H1 (cell line): ENCODE measurements around the gene LCN9. TPM values are rescaled to one million over a fixed set of nuclear protein-coding genes. Genes with fewer than 3 reads are reported as not detected.
A peak's percentile ranks its signal among the peaks of the same experiment; 100 is the strongest.

Source experiments
- CTCF ChIA-PET: fragments of 300-600 bp; sonication (Branson Sonifier 250); formaldehyde crosslinking; loops from one replicate; lab custom pipeline; 2021; ENCODE audit not compliant: partially characterized antibody; lab: Charles Lee
- POLR2A ChIA-PET: fragments of 300-600 bp; sonication (Branson Sonifier 250); formaldehyde crosslinking; loops from one replicate; lab custom pipeline; 2021; ENCODE audit warnings: inconsistent platforms; ENCODE audit not compliant: partially characterized antibody; lab: Charles Lee
- DNase-seq, 2 experiments: peaks; one replicate each; pipeline versions ENCODE4 v3.0.0 to v3.0.0-alpha.2; 2010 to 2022; ENCODE audit warnings: low spot score in 2 of 2, low read depth in 1 of 2, mixed read lengths in 1 of 2
- FAIRE-seq: peaks from 2 replicates; lab custom pipeline; 2011; peaks lifted over from hg19 to GRCh38; lab: Jason Lieb, UNC
- H2AFZ ChIP-seq: 2 replicates; pipeline ENCODE4 v1.8.1; 2012; ENCODE audit warnings: low read length, inconsistent platforms
- H2AK5ac ChIP-seq: 2 replicates; pipeline ENCODE4 v1.6.1; 2013; ENCODE audit warnings: low read depth, low read length
- H2BK120ac ChIP-seq: replicated peaks from 2 replicates; pipeline ENCODE3; 2013; ENCODE audit warnings: low read depth, low read length, inconsistent platforms
- H2BK12ac ChIP-seq: 2 replicates; pipeline ENCODE4 v1.6.1; 2013; ENCODE audit warnings: low read depth, low read length
- H2BK15ac ChIP-seq: 2 replicates; pipeline ENCODE4 v1.6.1; 2013; ENCODE audit warnings: low read length
- H2BK20ac ChIP-seq: 2 replicates; pipeline ENCODE4 v1.6.1; 2013; ENCODE audit warnings: low read length
- H2BK5ac ChIP-seq: 2 replicates; pipeline ENCODE4 v1.6.1; 2013; ENCODE audit warnings: low read depth, low read length
- H3K14ac ChIP-seq: 2 replicates; pipeline ENCODE4 v1.6.1; 2013; ENCODE audit warnings: inconsistent platforms; ENCODE audit not compliant: insufficient read length
- H3K18ac ChIP-seq: 2 replicates; pipeline ENCODE4 v1.6.1; 2013; ENCODE audit warnings: low read length; ENCODE audit errors: extremely low read depth
- H3K23ac ChIP-seq: 2 replicates; pipeline ENCODE4 v1.6.1; 2013; ENCODE audit warnings: inconsistent platforms; ENCODE audit not compliant: insufficient read length
- H3K23me2 ChIP-seq: 2 replicates; pipeline ENCODE4 v1.6.1; 2013; ENCODE audit warnings: low read depth, low read length
- H3K27ac ChIP-seq: 2 replicates; pipeline ENCODE4 v1.6.1; 2011; ENCODE audit warnings: low read depth, low read length, inconsistent platforms
- H3K27me3 ChIP-seq, 4 experiments: replicated peaks in 1 of 4; 1 replicate in 1 of 4; 2 replicates in 3 of 4; pipeline versions ENCODE4 v1.6.1 to v1.8.1; 2011 to 2013; ENCODE audit warnings: low read length in 3 of 4, mild to moderate bottlenecking in 3 of 4, inconsistent platforms in 2 of 4, mixed read lengths in 2 of 4, moderate library complexity in 1 of 4; ENCODE audit not compliant: control insufficient read depth in 3 of 4, insufficient read depth in 3 of 4; ENCODE audit errors: extremely low read depth in 1 of 4
- H3K36me3 ChIP-seq, 4 experiments: 2 replicates each; pipeline versions ENCODE4 v1.6.1 to v1.8.1; 2011 to 2013; ENCODE audit warnings: mild to moderate bottlenecking in 4 of 4, low read length in 3 of 4, moderate library complexity in 2 of 4, control low read depth in 1 of 4, inconsistent platforms in 1 of 4; ENCODE audit not compliant: insufficient read depth in 4 of 4, control insufficient read depth in 2 of 4
- H3K4ac ChIP-seq: replicated peaks from 2 replicates; pipeline ENCODE3; 2013; ENCODE audit warnings: low read length, low read depth, mixed read lengths, inconsistent platforms; ENCODE audit not compliant: insufficient read length
- H3K4me1 ChIP-seq, 4 experiments: replicated peaks in 1 of 4; 1 replicate in 1 of 4; 2 replicates in 3 of 4; pipeline versions ENCODE4 v1.6.1 to v1.8.1; 2011 to 2013; ENCODE audit warnings: low read length in 3 of 4, inconsistent platforms in 2 of 4, mixed read lengths in 1 of 4; ENCODE audit not compliant: insufficient read depth in 4 of 4, control insufficient read depth in 3 of 4
- H3K4me2 ChIP-seq, 2 experiments: 2 replicates each; pipeline versions ENCODE4 v1.6.1 to v1.8.1; 2011 to 2013; ENCODE audit warnings: low read depth in 2 of 2, low read length in 2 of 2, control low read depth in 1 of 2, inconsistent platforms in 1 of 2, mild to moderate bottlenecking in 1 of 2; ENCODE audit not compliant: insufficient read depth in 1 of 2
- H3K4me3 ChIP-seq, 4 experiments: fragments of 200-600, 300-600 bp in 1 of 4; sonication (generic), shearing (Covaris generic), sonication (Bioruptor Twin) in 1 of 4; 2 replicates each; pipeline versions ENCODE4 v1.5.1 to v1.8.1; 2011 to 2016; ENCODE audit warnings: low read length in 4 of 4, low read depth in 3 of 4, control low read depth in 2 of 4, inconsistent platforms in 2 of 4, mild to moderate bottlenecking in 2 of 4, mixed read lengths in 1 of 4, moderate library complexity in 1 of 4; ENCODE audit not compliant: insufficient read depth in 2 of 4; ENCODE audit errors: extremely low read depth in 1 of 4
- H3K56ac ChIP-seq: replicated peaks from 2 replicates; pipeline ENCODE3; 2013; ENCODE audit warnings: low read depth, mild to moderate bottlenecking, mixed read lengths, low read length, inconsistent platforms; ENCODE audit not compliant: insufficient read length
- H3K79me1 ChIP-seq: 2 replicates; pipeline ENCODE4 v1.6.1; 2013; ENCODE audit warnings: low read depth, low read length, control low read depth
- H3K79me2 ChIP-seq, 2 experiments: 2 replicates each; pipeline versions ENCODE4 v1.6.1 to v1.8.1; 2012 to 2013; ENCODE audit warnings: low read length in 2 of 2, mild to moderate bottlenecking in 2 of 2, inconsistent platforms in 1 of 2; ENCODE audit not compliant: insufficient read depth in 2 of 2, control insufficient read depth in 1 of 2
- H3K9ac ChIP-seq, 4 experiments: replicated peaks in 1 of 4; 1 replicate in 1 of 4; 2 replicates in 3 of 4; pipeline versions ENCODE4 v1.6.1 to v1.8.1; 2011 to 2013; ENCODE audit warnings: low read depth in 3 of 4, low read length in 3 of 4, control low read depth in 2 of 4, mild to moderate bottlenecking in 2 of 4, moderate library complexity in 2 of 4, inconsistent platforms in 1 of 4; ENCODE audit errors: extremely low read depth in 1 of 4
- H3K9me3 ChIP-seq, 2 experiments: 2 replicates each; pipeline versions ENCODE4 v1.6.1 to v1.8.1; 2012 to 2013; ENCODE audit warnings: mild to moderate bottlenecking in 2 of 2, moderate library complexity in 2 of 2, control low read depth in 1 of 2, inconsistent platforms in 1 of 2, low read depth in 1 of 2, low read length in 1 of 2, mixed read lengths in 1 of 2; ENCODE audit not compliant: insufficient read depth in 2 of 2
- H4K20me1 ChIP-seq, 2 experiments: replicated peaks in 1 of 2; 2 replicates each; pipeline versions ENCODE3 to v1.8.1; 2011 to 2013; ENCODE audit warnings: inconsistent platforms in 2 of 2, low read length in 2 of 2, mild to moderate bottlenecking in 1 of 2; ENCODE audit not compliant: insufficient read depth in 2 of 2, control insufficient read depth in 1 of 2
- H4K5ac ChIP-seq: 2 replicates; pipeline ENCODE4 v1.6.1; 2013; ENCODE audit warnings: low read length, low read depth, mixed read lengths, inconsistent platforms; ENCODE audit not compliant: insufficient read length
- H4K8ac ChIP-seq: 2 replicates; pipeline ENCODE4 v1.8.0; 2013; ENCODE audit warnings: mild to moderate bottlenecking, moderate library complexity, low read length, inconsistent platforms; ENCODE audit not compliant: insufficient read depth; ENCODE audit errors: extremely low read depth
- H4K91ac ChIP-seq: replicated peaks from 2 replicates; pipeline ENCODE3; 2013; ENCODE audit warnings: low read length, mixed read lengths, inconsistent platforms; ENCODE audit not compliant: insufficient read length
- ASH2L ChIP-seq: fragments of 200-600, 300-600 bp; sonication (generic); IDR thresholded peaks from one replicate; pipeline ENCODE4 v1.7.1; 2017; ENCODE audit warnings: low read length
- ATF3 ChIP-seq: IDR thresholded peaks from 2 replicates; pipeline ENCODE4 v1.6.1; 2011; ENCODE audit warnings: low read depth, mild to moderate bottlenecking, low read length; ENCODE audit not compliant: insufficient read depth
- BACH1 ChIP-seq: IDR thresholded peaks from 2 replicates; pipeline ENCODE4 v1.6.1; 2012; ENCODE audit warnings: low read length, improper control_type of control experiment
- BCL11A ChIP-seq, 2 experiments: IDR thresholded peaks; one replicate each; pipeline ENCODE4 v1.6.1; 2011; ENCODE audit warnings: low read depth in 2 of 2, low read length in 2 of 2, mild to moderate bottlenecking in 2 of 2
- CHD2 ChIP-seq: IDR thresholded peaks from 2 replicates; pipeline ENCODE4 v1.6.1; 2012; ENCODE audit warnings: low read length, improper control_type of control experiment
- RBBP5 ChIP-seq: IDR thresholded peaks from 2 replicates; pipeline ENCODE4 v1.7.1; 2012; ENCODE audit warnings: low read depth, mild to moderate bottlenecking, inconsistent platforms, low read length, moderate library complexity, borderline replicate concordance
- RNF2 ChIP-seq: fragments of 200-900, 300-1000 bp; sonication (generic); IDR thresholded peaks from 2 replicates; pipeline ENCODE4 v1.7.1; 2016; ENCODE audit warnings: borderline replicate concordance, low read depth, mild to moderate bottlenecking, antibody characterized with exemption, low read length; ENCODE audit not compliant: poor library complexity, severe bottlenecking; ENCODE audit errors: missing control alignments
- SP1 ChIP-seq: IDR thresholded peaks from 2 replicates; pipeline ENCODE4 v1.6.1; 2011; ENCODE audit warnings: low read depth, low read length
- SUZ12 ChIP-seq: fragments of 200-600 bp; sonication (generic); IDR thresholded peaks from 2 replicates; pipeline ENCODE4 v1.6.1; 2012; ENCODE audit warnings: mild to moderate bottlenecking, inconsistent platforms, low read length, moderate library complexity, mixed read lengths
- TAF1 ChIP-seq: IDR thresholded peaks from 2 replicates; pipeline ENCODE4 v1.6.1; 2011; ENCODE audit warnings: mild to moderate bottlenecking, low read depth, low read length
- TAF7 ChIP-seq: optimal IDR thresholded peaks from 2 replicates; pipeline ENCODE3; 2011; ENCODE audit warnings: low read depth, mild to moderate bottlenecking, inconsistent platforms, low read length, moderate library complexity, borderline replicate concordance
- WGBS, 2 experiments: shearing (Covaris generic) in 1 of 2; methylation state at CpG; one replicate each; pipeline versions ENCODE4 v1.1.6 to v1.1.7; 2013 to 2015; ENCODE audit warnings: low lambda C conversion rate in 2 of 2, mixed read lengths in 2 of 2, inconsistent platforms in 1 of 2, low coverage in 1 of 2, missing lambda C conversion rate in 1 of 2; ENCODE audit not compliant: insufficient replicate concordance in 2 of 2, insufficient coverage in 1 of 2, insufficient read length in 1 of 2; ENCODE audit errors: extremely low coverage in 1 of 2, missing lambda C conversion rate in 1 of 2; 5-methylcytosine and 5-hydroxymethylcytosine counted together
- polyA plus RNA-seq, 7 experiments: library from polyadenylated mRNA; depleted of rRNA in 3 of 7; stranded (reverse) in 5 of 7; unstranded in 2 of 7; fragments of >200 nt in 5 of 7; fragments of 200-250 nt in 2 of 7; gene quantifications; 1 replicate in 5 of 7; 2 replicates in 1 of 7; 4 replicates in 1 of 7; pipeline versions ENCODE4 v1.2.1 to v1.2.3, GENCODE V29; 2011 to 2013; ENCODE audit warnings: missing spikeins in 2 of 7, mixed read lengths in 2 of 7
- total RNA-seq: library from RNA; stranded (reverse); fragmentation: NEBNext Ultra II Directional; extraction: Animal tissue kit (Norgen Biotek cat#: 25700); gene quantifications from 2 replicates; pipeline ENCODE4 v1.2.1, GENCODE V29; 2021

LCN9 gene
- total and polyA plus RNA-seq, 2 of the 8 experiments (the other 6 are each of a cell fraction or from before 2014, with no cell fraction given), result 2.3 to 3.1 TPM

GRCh38 chr9:135613946-135614805 is 48.9 kb upstream of the LCN9 start:
- DNase-seq (no peak), FAIRE-seq (no peak)
- Histone ChIP-seq H3K14ac (no peak overlapping the region), H3K79me1 (no peaks in the 10 kb centered on the region), H3K56ac (no peak overlapping the region), H3K4ac (no peak overlapping the region), H3K4me3 (no peak overlapping the region), H2AK5ac (no peak overlapping the region), H3K27me3 (no peaks in the 10 kb centered on the region), H2BK20ac (no peak overlapping the region), H3K4me2 (no peak overlapping the region), H3K9ac (no peak overlapping the region), H3K23ac (no peak overlapping the region), H3K27ac (no peak overlapping the region), H3K18ac (no peak overlapping the region), H4K5ac (no peak overlapping the region), H4K8ac (no peak overlapping the region), H3K36me3 (no peaks in the 10 kb centered on the region; a peak in 1 of 8 replicates), H2BK15ac (0 out of 2 replicates have a peak overlapping the region, but pooled peaks have one; percentile 46), H2AFZ (no peak overlapping the region), H3K4me1 (peaks cover 0 to 1% (median 0%) of the 10 kb centered on the region in 4 experiments; a peak in 1 of 7 replicates), H3K79me2 (no peaks in the 10 kb centered on the region), H2BK120ac (no peak overlapping the region), H2BK12ac (no peak overlapping the region), H3K23me2 (peaks cover 4% of the 10 kb centered on the region; the same call in 1 of the 2 replicates), H3K9me3 (peaks cover 10 to 14% of the 10 kb centered on the region in 2 experiments), H4K91ac (no peak overlapping the region), H2BK5ac (no peak overlapping the region), H4K20me1 (no peaks in the 10 kb centered on the region)
- ChIA-PET POLR2A (no interaction called here), CTCF (interaction anchor here (0.7 to 5.0 kb wide), 3 partner anchors 11 to 925 kb away, joined by 3 to 59 read pairs (median 3); no protein-coding TSS in a partner anchor)
- WGBS, 2 experiments, result 97% methylated on average over 13 of the region's 34 CpGs; no CpG with 5 or more reads in 1 of the 2 experiments
- TF ChIP-seq TAF7, result no peak
- no peak for TF ChIP-seq ASH2L
- no peak for TF ChIP-seq ATF3
- no peak for TF ChIP-seq TAF1
- no peak for TF ChIP-seq BACH1
- TF ChIP-seq RNF2, result no peak
- TF ChIP-seq SP1, result no peak
- TF ChIP-seq BCL11A (IDR thresholded peaks at IDR 0.05; ENCODE audit: low read depth in 2 of 2, low read length in 2 of 2), result no peak
- no peak for TF ChIP-seq CHD2
- no peak for TF ChIP-seq RBBP5
- no peak for TF ChIP-seq SUZ12
